Gastroesophageal sphincter (tissue), 4 donors: Measurements from ENCODE around the gene RUNX2. TPM values are rescaled to one million over a fixed set of nuclear protein-coding genes. Genes with fewer than 3 reads are reported as not detected.

Experiments used
- ATAC-seq: fragments of 150-250 bp; one replicate; pipeline ENCODE4 v1.9.1; 2016; ENCODE audit warnings: mild to moderate bottlenecking, moderate library complexity
- H3K27ac ChIP-seq, 4 donors: fragments of 200-600 bp; sonication (generic) in 3 of 4; 1 replicate in 3 of 4; 2 replicates in 1 of 4; pipeline ENCODE4 v1.5.1; 2016 to 2019
- H3K27me3 ChIP-seq: fragments of 200-600 bp; sonication (generic); one replicate; pipeline ENCODE4 v1.5.1; 2019
- H3K36me3 ChIP-seq, 2 donors: fragments of 200-600 bp; sonication (generic); one replicate each; pipeline ENCODE4 v1.5.1; 2019; ENCODE audit warnings: control low read depth in 1 of 2
- H3K4me1 ChIP-seq, 3 donors: fragments of 200-600 bp; sonication (generic); 1 replicate in 2 of 3; 2 replicates in 1 of 3; pipeline ENCODE4 v1.5.1; 2016 to 2019; ENCODE audit warnings: control low read depth in 2 of 3
- H3K4me3 ChIP-seq, 2 donors: fragments of 200-600 bp; sonication (generic); one replicate each; pipeline ENCODE4 v1.5.1; 2019; ENCODE audit warnings: mild to moderate bottlenecking in 1 of 2, moderate library complexity in 1 of 2
- H3K9me3 ChIP-seq, 3 donors: fragments of 200-600 bp; sonication (generic); one replicate each; pipeline ENCODE4 v1.5.1; 2017 to 2019; ENCODE audit warnings: control low read depth in 2 of 3
- CTCF ChIP-seq, 4 experiments: fragments of 200-600 bp in 2 of 4; fragments of 450-650 bp in 2 of 4; sonication (generic) in 1 of 4; IDR thresholded peaks; one replicate each; pipeline ENCODE4 v1.5.1; 2017 to 2019; ENCODE audit warnings: antibody characterized with exemption in 4 of 4, mild to moderate bottlenecking in 2 of 4, moderate library complexity in 2 of 4
- EP300 ChIP-seq: sonication (generic); formaldehyde crosslinking; IDR thresholded peaks from one replicate; pipeline ENCODE4 v1.6.1; 2017; ENCODE audit warnings: antibody characterized with exemption, mild to moderate bottlenecking
- POLR2A ChIP-seq, 2 donors: fragments of 450-650 bp; IDR thresholded peaks; one replicate each; pipeline ENCODE4 v1.6.1; 2017; ENCODE audit warnings: antibody characterized with exemption in 2 of 2, mild to moderate bottlenecking in 2 of 2, moderate library complexity in 1 of 2
- POLR2AphosphoS5 ChIP-seq: sonication (generic); formaldehyde crosslinking; IDR thresholded peaks from one replicate; pipeline ENCODE4 v1.6.1; 2017; ENCODE audit warnings: antibody characterized with exemption
- WGBS, 2 donors: methylation state at CpG; one replicate each; pipeline ENCODE4 v1.1.5; 2018; ENCODE audit warnings: low coverage in 1 of 2; 5-methylcytosine and 5-hydroxymethylcytosine counted together
- total RNA-seq, 4 donors: library from RNA; depleted of rRNA; stranded (reverse); fragments of >200 nt; gene quantifications; one replicate each; pipeline ENCODE4 v1.1.0, GENCODE V29; 2016

RUNX2 gene
- total RNA-seq, 4 donors from 2014 or later: 0.16 to 0.94 (median 0.65) TPM

- TF ChIP-seq POLR2A (IDR thresholded peaks at IDR 0.05) (no peak), POLR2AphosphoS5 (no peak), CTCF (IDR thresholded peaks at IDR 0.05) (no peak), EP300 (no peak)
- WGBS, 2 donors: 87 to 90% methylated on average over 3 of the region's 3 CpGs
- no peak for ATAC-seq
- Histone ChIP-seq H3K27me3 (no peaks in the 10 kb centered on the region), H3K9me3 (no peaks in the 10 kb centered on the region), H3K4me3 (no peak overlapping the region), H3K4me1 (no peaks in the 10 kb centered on the region), H3K27ac (no peak overlapping the region), H3K36me3 (no peaks in the 10 kb centered on the region)
Measured at GRCh38 chr6:45507186-45507585, 179.1 kb downstream of the RUNX2 start.

GRCh38 chr6:45509426-45509825 lies 181.3 kb downstream of the RUNX2 start:
- no peaks in the 10 kb centered on the region for H3K27me3 ChIP-seq
- 90 to 96% methylated on average over 4 of the region's 4 CpGs for WGBS, 2 donors
- TF ChIP-seq POLR2AphosphoS5: no peak
- TF ChIP-seq EP300: no peak
- TF ChIP-seq POLR2A (IDR thresholded peaks at IDR 0.05): no peak
- no peak for TF ChIP-seq CTCF (IDR thresholded peaks at IDR 0.05)
- no peaks in the 10 kb centered on the region for H3K36me3 ChIP-seq
- H3K4me3 ChIP-seq: no peak overlapping the region
- H3K4me1 ChIP-seq: no peaks in the 10 kb centered on the region
- ATAC-seq: no peak
- H3K27ac ChIP-seq: no peak overlapping the region
- H3K9me3 ChIP-seq: no peaks in the 10 kb centered on the region

GRCh38 chr6:45512717-45513116 lies 184.6 kb downstream of the RUNX2 start:
- WGBS, 2 donors: 86 to 100% methylated on average over 1 of the region's 3 CpGs

GRCh38 chr6:45513213-45513618 lies 185.1 kb downstream of the RUNX2 start:
- WGBS, 2 donors: 78 to 84% methylated on average over 6 to 7 of the region's 9 CpGs
- TF ChIP-seq POLR2AphosphoS5: no peak
- no peak for TF ChIP-seq CTCF (IDR thresholded peaks at IDR 0.05)
- no peak for TF ChIP-seq POLR2A (IDR thresholded peaks at IDR 0.05)
- no peaks in the 10 kb centered on the region for H3K36me3 ChIP-seq
- no peaks in the 10 kb centered on the region for H3K27me3 ChIP-seq
- no peaks in the 10 kb centered on the region for H3K9me3 ChIP-seq
- no peak overlapping the region for H3K4me3 ChIP-seq
- ATAC-seq: no peak
- no peaks in the 10 kb centered on the region for H3K4me1 ChIP-seq
- no peak overlapping the region for H3K27ac ChIP-seq

More at GRCh38 chr6:45512717-45513116, 184.6 kb downstream of the RUNX2 start:
- Histone ChIP-seq H3K27ac (no peak overlapping the region), H3K4me1 (no peaks in the 10 kb centered on the region), H3K27me3 (no peaks in the 10 kb centered on the region), H3K4me3 (no peak overlapping the region), H3K36me3 (no peaks in the 10 kb centered on the region), H3K9me3 (no peaks in the 10 kb centered on the region)
- no peak for ATAC-seq
- TF ChIP-seq POLR2AphosphoS5: no peak
- no peak for TF ChIP-seq EP300
- TF ChIP-seq POLR2A (IDR thresholded peaks at IDR 0.05): no peak
- no peak for TF ChIP-seq CTCF (IDR thresholded peaks at IDR 0.05)

- no peaks in the 10 kb centered on the region for H3K27me3 ChIP-seq
- no peaks in the 10 kb centered on the region for H3K9me3 ChIP-seq
- H3K27ac ChIP-seq: no peak overlapping the region
- no peaks in the 10 kb centered on the region for H3K36me3 ChIP-seq
- 91 to 94% methylated on average over 3 to 4 of the region's 4 CpGs for WGBS, 2 donors
- TF ChIP-seq POLR2A (IDR thresholded peaks at IDR 0.05): no peak
- TF ChIP-seq CTCF (IDR thresholded peaks at IDR 0.05): no peak
- no peak for TF ChIP-seq POLR2AphosphoS5
- TF ChIP-seq EP300: no peak
- ATAC-seq: no peak
- H3K4me1 ChIP-seq: no peaks in the 10 kb centered on the region
- no peak overlapping the region for H3K4me3 ChIP-seq
Measured at GRCh38 chr6:45513843-45514242, 185.7 kb downstream of the RUNX2 start.
